ENCODE data around the gene TMEM181.
"Not testable (repeated sequence)": the region's sequence is repeated elsewhere in the genome, so short reads cannot be mapped to it uniquely, and the experiment has no call there.

GRCh38 chr6:158614606-158615005 is 54.7 kb downstream of the TMEM181 start:
- not testable (repeated sequence) for TF ChIP-seq CTCF, POLR2A (IDR thresholded peaks at IDR 0.05)

All from esophagus squamous epithelium (tissue), 4 donors.